Measurements from ENCODE around the gene XBP1. TPM values are rescaled to one million over a fixed set of nuclear protein-coding genes. Genes with fewer than 3 reads are reported as not detected.

Gene XBP1
- total and polyA plus RNA-seq, 2 of the 13 experiments (the other 11 are each of a cell fraction or from before 2014, with no cell fraction given): 416 to 427 TPM

GRCh38 chr22:28772633-28773460, 27.5 kb downstream of the XBP1 start, which contains the start of gene CCDC117 (continued):
- TF ChIP-seq TFE3 (CRISPR knock-in tag; IDR thresholded peaks at IDR 0.05) (0 out of 2 replicates have a peak, but pooled peaks have one; percentile 39), PRDM15 (CRISPR knock-in tag; IDR thresholded peaks at IDR 0.05) (no peak; the same call in 1 of the 2 replicates), MED13 (CRISPR knock-in tag; IDR thresholded peaks at IDR 0.05) (peak; percentile 42; the same call in 1 of the 2 replicates), MBNL3 (CRISPR knock-in tag; conservative IDR thresholded peaks at IDR 0.05) (no peak), BCL6 (CRISPR knock-in tag; IDR thresholded peaks at IDR 0.05) (0 out of 2 replicates have a peak, but pooled peaks have one; percentile 33), DRAP1 (CRISPR knock-in tag; IDR thresholded peaks at IDR 0.05) (peak; percentile 83), PAX8 (CRISPR knock-in tag; IDR thresholded peaks at IDR 0.05; ENCODE audit: borderline replicate concordance) (no peak), TOPORS (CRISPR knock-in tag; IDR thresholded peaks at IDR 0.05) (peak; percentile 76; the same call in 1 of the 2 replicates), ZNF772 (CRISPR knock-in tag; IDR thresholded peaks at IDR 0.05) (peak; percentile 22; the same call in 1 of the 2 replicates), CENPT (CRISPR knock-in tag; IDR thresholded peaks at IDR 0.05; ENCODE audit: low read depth) (no peak)
- TF ChIP-seq, protein P1, sequence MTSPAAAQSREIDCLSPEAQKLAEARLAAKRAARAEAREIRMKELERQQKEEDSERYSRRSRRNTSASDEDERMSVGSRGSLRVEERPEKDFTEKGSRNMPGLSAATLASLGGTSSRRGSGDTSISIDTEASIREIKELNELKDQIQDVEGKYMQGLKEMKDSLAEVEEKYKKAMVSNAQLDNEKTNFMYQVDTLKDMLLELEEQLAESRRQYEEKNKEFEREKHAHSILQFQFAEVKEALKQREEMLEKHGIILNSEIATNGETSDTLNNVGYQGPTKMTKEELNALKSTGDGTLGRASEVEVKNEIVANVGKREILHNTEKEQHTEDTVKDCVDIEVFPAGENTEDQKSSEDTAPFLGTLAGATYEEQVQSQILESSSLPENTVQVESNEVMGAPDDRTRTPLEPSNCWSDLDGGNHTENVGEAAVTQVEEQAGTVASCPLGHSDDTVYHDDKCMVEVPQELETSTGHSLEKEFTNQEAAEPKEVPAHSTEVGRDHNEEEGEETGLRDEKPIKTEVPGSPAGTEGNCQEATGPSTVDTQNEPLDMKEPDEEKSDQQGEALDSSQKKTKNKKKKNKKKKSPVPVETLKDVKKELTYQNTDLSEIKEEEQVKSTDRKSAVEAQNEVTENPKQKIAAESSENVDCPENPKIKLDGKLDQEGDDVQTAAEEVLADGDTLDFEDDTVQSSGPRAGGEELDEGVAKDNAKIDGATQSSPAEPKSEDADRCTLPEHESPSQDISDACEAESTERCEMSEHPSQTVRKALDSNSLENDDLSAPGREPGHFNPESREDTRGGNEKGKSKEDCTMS (CRISPR knock-in tag; conservative IDR thresholded peaks at IDR 0.05): no peak

Measured in HepG2 (cell line).